Measurements from ENCODE around the gene TUBAL3. TPM values are rescaled to one million over a fixed set of nuclear protein-coding genes. Genes with fewer than 3 reads are reported as not detected.
A peak's percentile ranks its signal among the peaks of the same experiment; 100 is the strongest.

TUBAL3 gene
- total and polyA plus RNA-seq, 2 donors (not counting 3 experiments of a cell fraction or from before 2014, with no cell fraction given) = not detected

GRCh38 chr10:5446390-5446926 is 41.8 kb upstream of the TUBAL3 start:
- no peaks in the 10 kb centered on the region for H3K9me3 ChIP-seq (replicated peaks; ENCODE audit: control insufficient read depth, insufficient read depth, low read length)
- no peaks in the 10 kb centered on the region for H4K20me1 ChIP-seq (replicated peaks; ENCODE audit: control insufficient read depth, extremely low read depth, insufficient read depth, low read length)
- H3K9ac ChIP-seq (replicated peaks; ENCODE audit: extremely low read depth, insufficient read depth, low read length) = peak overlapping the region; percentile 88
- CTCF ChIA-PET = interaction anchor here (0.7 to 10.4 kb wide), 10 partner anchors 12 to 631 kb away, joined by 3 to 309 read pairs (median 4); no protein-coding TSS in a partner anchor
- BruUV-seq (replicated peaks) = no TSS peak
- dilution Hi-C loops (cut with MboI; ENCODE audit: extremely low pct_ligation_motif_present, low sequenced_read_pairs) = no loop called here
- H3K27me3 ChIP-seq (ENCODE audit: control insufficient read depth in 2 of 2, insufficient read depth in 2 of 2, low read length in 2 of 2) = no peaks in the 10 kb centered on the region
- H3K4me2 ChIP-seq (ENCODE audit: insufficient read depth, low read length) = peak overlapping the region; percentile 91
- intact Hi-C loops (cut with micrococcal nuclease) = loop anchor here (1.0 to 10.0 kb wide), 5 partner anchors 100 to 426 kb away; partner anchors contain the start of gene TASOR2
- peak overlapping the region; percentile 50 for H3K27ac ChIP-seq (ENCODE audit: insufficient read depth, low read depth, low read length)
- H3K79me2 ChIP-seq (ENCODE audit: control insufficient read depth, insufficient read depth, low read length) = peaks cover 41% of the 10 kb centered on the region
- no peaks in the 10 kb centered on the region for H3K36me3 ChIP-seq (ENCODE audit: control insufficient read depth in 2 of 2, extremely low read depth in 1 of 2, insufficient read depth in 2 of 2, low read length in 2 of 2)
- TF ChIP-seq MYC (IDR thresholded peaks at IDR 0.05; ENCODE audit: low read depth, low read length) (no peak), EZH2 (IDR thresholded peaks at IDR 0.05; ENCODE audit: borderline replicate concordance, low read depth, low read length, severe bottlenecking) (no peak), JUN (IDR thresholded peaks at IDR 0.05; ENCODE audit: borderline replicate concordance, insufficient read depth, insufficient read length, low read depth) (no peak), GATA2 (IDR thresholded peaks at IDR 0.05; ENCODE audit: insufficient read depth, insufficient read length, low read depth, low read length) (no peak), FOS (IDR thresholded peaks at IDR 0.05; ENCODE audit: borderline replicate concordance, insufficient read depth, low read length) (no peak), POLR2A (IDR thresholded peaks at IDR 0.05; ENCODE audit: low read depth, low read length) (peak; percentile 99), MAX (IDR thresholded peaks at IDR 0.05; ENCODE audit: insufficient read depth, insufficient read length) (peak; percentile 91), POLR2AphosphoS5 (IDR thresholded peaks at IDR 0.05; ENCODE audit: insufficient read depth, low read depth, low read length) (peak; percentile 98)
- TF ChIP-seq, protein P1, sequence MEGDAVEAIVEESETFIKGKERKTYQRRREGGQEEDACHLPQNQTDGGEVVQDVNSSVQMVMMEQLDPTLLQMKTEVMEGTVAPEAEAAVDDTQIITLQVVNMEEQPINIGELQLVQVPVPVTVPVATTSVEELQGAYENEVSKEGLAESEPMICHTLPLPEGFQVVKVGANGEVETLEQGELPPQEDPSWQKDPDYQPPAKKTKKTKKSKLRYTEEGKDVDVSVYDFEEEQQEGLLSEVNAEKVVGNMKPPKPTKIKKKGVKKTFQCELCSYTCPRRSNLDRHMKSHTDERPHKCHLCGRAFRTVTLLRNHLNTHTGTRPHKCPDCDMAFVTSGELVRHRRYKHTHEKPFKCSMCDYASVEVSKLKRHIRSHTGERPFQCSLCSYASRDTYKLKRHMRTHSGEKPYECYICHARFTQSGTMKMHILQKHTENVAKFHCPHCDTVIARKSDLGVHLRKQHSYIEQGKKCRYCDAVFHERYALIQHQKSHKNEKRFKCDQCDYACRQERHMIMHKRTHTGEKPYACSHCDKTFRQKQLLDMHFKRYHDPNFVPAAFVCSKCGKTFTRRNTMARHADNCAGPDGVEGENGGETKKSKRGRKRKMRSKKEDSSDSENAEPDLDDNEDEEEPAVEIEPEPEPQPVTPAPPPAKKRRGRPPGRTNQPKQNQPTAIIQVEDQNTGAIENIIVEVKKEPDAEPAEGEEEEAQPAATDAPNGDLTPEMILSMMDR (IDR thresholded peaks at IDR 0.05; ENCODE audit: extremely low read depth in 1 of 2, insufficient read depth in 1 of 2, low read depth in 1 of 2, low read length in 2 of 2) = no peak
- POLR2A ChIA-PET = interaction anchor here (0.6 to 2.1 kb wide), 18 partner anchors 12 to 620 kb away, joined by 3 to 18 read pairs (median 5); partner anchors contain the start of genes AKR1E2, ANKRD16 and FBH1
- H3K4me3 ChIP-seq (replicated peaks in 1 of 3; ENCODE audit: insufficient read depth in 1 of 3, low read depth in 1 of 3, low read length in 3 of 3) = peak overlapping the region; percentile 47 to 89 (median 57)
- no peaks in the 10 kb centered on the region for H3K9me1 ChIP-seq (replicated peaks; ENCODE audit: control insufficient read depth, extremely low read depth, insufficient read depth, low read length)
- FAIRE-seq (no peak), DNase-seq (ENCODE audit: low read depth, low spot score) (peak; percentile 95)
- H3K4me1 ChIP-seq (ENCODE audit: control insufficient read depth, extremely low read depth, insufficient read depth, low read length) = peaks cover 35% of the 10 kb centered on the region
- H2AFZ ChIP-seq (ENCODE audit: low read depth, low read length) = no peak overlapping the region

Measured in endothelial cell of umbilical vein (primary cell).